Erythroblast (primary cell): ENCODE data around the gene KRT36.

Experiments used
- GATA1 ChIP-seq: IDR thresholded peaks from 2 replicates; pipeline ENCODE4 v1.6.1; 2011; ENCODE audit warnings: low read depth, mild to moderate bottlenecking, control low read depth, low read length, moderate library complexity
- POLR2A ChIP-seq: IDR thresholded peaks from 2 replicates; pipeline ENCODE4 v1.6.1; 2011; ENCODE audit warnings: mild to moderate bottlenecking, low read length

- TF ChIP-seq POLR2A, result no peak
- TF ChIP-seq GATA1, result peak; percentile 84
These were observed 40.6 kb upstream of the KRT36 start for GRCh38 chr17:41530062-41531048.
